ENCODE results near the gene IFNA5. TPM values are rescaled to one million over a fixed set of nuclear protein-coding genes. Genes with fewer than 3 reads are reported as not detected.

The IFNA5 gene
- total and polyA plus RNA-seq, 2 donors = not detected

- Histone ChIP-seq H3K4me1 (ENCODE audit: insufficient read depth) (no peaks in the 10 kb centered on the region), H3K4me3 (ENCODE audit: low read depth, low read length) (no peak overlapping the region), H3K36me3 (ENCODE audit: insufficient read depth) (no peaks in the 10 kb centered on the region), H3K27ac (ENCODE audit: low read depth) (no peak overlapping the region)
- DNase-seq (ENCODE audit: extremely low spot score) = peak; percentile 15
- 22% methylated on average over 7 of the region's 7 CpGs for WGBS
These were observed 13.1 kb upstream of the IFNA5 start for GRCh38 chr9:21317956-21318923.

- Histone ChIP-seq H3K27ac (ENCODE audit: low read depth) (no peak overlapping the region), H3K4me1 (ENCODE audit: insufficient read depth) (no peaks in the 10 kb centered on the region), H3K36me3 (ENCODE audit: insufficient read depth) (no peaks in the 10 kb centered on the region), H3K4me3 (ENCODE audit: low read depth, low read length) (no peak overlapping the region)
- no peak for DNase-seq (ENCODE audit: extremely low spot score)
- WGBS = 20% methylated on average over 3 of the region's 3 CpGs
These were observed 11.7 kb upstream of the IFNA5 start for GRCh38 chr9:21316860-21317259.

- H3K4me3 ChIP-seq (ENCODE audit: low read depth, low read length) = no peak overlapping the region
- H3K4me1 ChIP-seq (ENCODE audit: insufficient read depth) = no peaks in the 10 kb centered on the region
- H3K36me3 ChIP-seq (ENCODE audit: insufficient read depth) = no peaks in the 10 kb centered on the region
- 31% methylated on average over 8 of the region's 8 CpGs for WGBS
- H3K27ac ChIP-seq (ENCODE audit: low read depth) = no peak overlapping the region
- no peak for DNase-seq (ENCODE audit: extremely low spot score)
These were observed 11.1 kb upstream of the IFNA5 start for GRCh38 chr9:21316032-21316842.

- H3K4me3 ChIP-seq (ENCODE audit: low read depth, low read length) = no peak overlapping the region
- no peak for DNase-seq (ENCODE audit: extremely low spot score)
- no peak overlapping the region for H3K27ac ChIP-seq (ENCODE audit: low read depth)
- 88% methylated on average over 2 of the region's 2 CpGs for WGBS
- no peaks in the 10 kb centered on the region for H3K4me1 ChIP-seq (ENCODE audit: insufficient read depth)
- H3K36me3 ChIP-seq (ENCODE audit: insufficient read depth) = no peaks in the 10 kb centered on the region
These were observed 9.0 kb upstream of the IFNA5 start for GRCh38 chr9:21314152-21314551.

GRCh38 chr9:21311889-21312288 is 6.8 kb upstream of the IFNA5 start:
- Histone ChIP-seq H3K4me3 (ENCODE audit: low read depth, low read length) (no peak overlapping the region), H3K4me1 (ENCODE audit: insufficient read depth) (no peaks in the 10 kb centered on the region), H3K36me3 (ENCODE audit: insufficient read depth) (no peaks in the 10 kb centered on the region), H3K27ac (ENCODE audit: low read depth) (no peak overlapping the region)
- 89% methylated on average over 1 of the region's 1 CpG for WGBS
- DNase-seq (ENCODE audit: extremely low spot score) = no peak

GRCh38 chr9:21295992-21296391 is 9.1 kb downstream of the IFNA5 start:
- no peak overlapping the region for H3K27ac ChIP-seq (ENCODE audit: low read depth)
- H3K36me3 ChIP-seq (ENCODE audit: insufficient read depth) = no peaks in the 10 kb centered on the region
- WGBS = 82% methylated on average over 1 of the region's 1 CpG
- no peaks in the 10 kb centered on the region for H3K4me1 ChIP-seq (ENCODE audit: insufficient read depth)
- no peak overlapping the region for H3K4me3 ChIP-seq (ENCODE audit: low read depth, low read length)
- no peak for DNase-seq (ENCODE audit: extremely low spot score)

- Histone ChIP-seq H3K36me3 (ENCODE audit: insufficient read depth) (no peaks in the 10 kb centered on the region), H3K4me3 (ENCODE audit: low read depth, low read length) (no peak overlapping the region), H3K4me1 (ENCODE audit: insufficient read depth) (no peaks in the 10 kb centered on the region), H3K27ac (ENCODE audit: low read depth) (no peak overlapping the region)
- WGBS = 51% methylated on average over 6 of the region's 6 CpGs
- DNase-seq (ENCODE audit: extremely low spot score) = no peak
These were observed 10.1 kb downstream of the IFNA5 start for GRCh38 chr9:21294904-21295538.

GRCh38 chr9:21294364-21294774 is 10.7 kb downstream of the IFNA5 start:
- Histone ChIP-seq H3K4me3 (ENCODE audit: low read depth, low read length) (no peak overlapping the region), H3K27ac (ENCODE audit: low read depth) (no peak overlapping the region), H3K36me3 (ENCODE audit: insufficient read depth) (no peaks in the 10 kb centered on the region), H3K4me1 (ENCODE audit: insufficient read depth) (no peaks in the 10 kb centered on the region)
- WGBS = 60% methylated on average over 1 of the region's 1 CpG
- DNase-seq (ENCODE audit: extremely low spot score) = no peak

- no peaks in the 10 kb centered on the region for H3K36me3 ChIP-seq (ENCODE audit: insufficient read depth)
- 41% methylated on average over 2 of the region's 2 CpGs for WGBS
- no peak overlapping the region for H3K27ac ChIP-seq (ENCODE audit: low read depth)
- no peaks in the 10 kb centered on the region for H3K4me1 ChIP-seq (ENCODE audit: insufficient read depth)
- no peak overlapping the region for H3K4me3 ChIP-seq (ENCODE audit: low read depth, low read length)
- DNase-seq (ENCODE audit: extremely low spot score) = no peak
These were observed 15.3 kb downstream of the IFNA5 start for GRCh38 chr9:21289848-21290247.

- H3K4me1 ChIP-seq (ENCODE audit: insufficient read depth) = no peaks in the 10 kb centered on the region
- no peak overlapping the region for H3K4me3 ChIP-seq (ENCODE audit: low read depth, low read length)
- H3K36me3 ChIP-seq (ENCODE audit: insufficient read depth) = no peaks in the 10 kb centered on the region
- no peak for DNase-seq (ENCODE audit: extremely low spot score)
- H3K27ac ChIP-seq (ENCODE audit: low read depth) = no peak overlapping the region
- 71% methylated on average over 3 of the region's 3 CpGs for WGBS
These were observed 17.8 kb downstream of the IFNA5 start for GRCh38 chr9:21287280-21287679.

GRCh38 chr9:21286659-21287058 is 18.5 kb downstream of the IFNA5 start:
- Histone ChIP-seq H3K36me3 (ENCODE audit: insufficient read depth) (no peaks in the 10 kb centered on the region), H3K4me1 (ENCODE audit: insufficient read depth) (no peaks in the 10 kb centered on the region), H3K4me3 (ENCODE audit: low read depth, low read length) (no peak overlapping the region), H3K27ac (ENCODE audit: low read depth) (no peak overlapping the region)
- DNase-seq (ENCODE audit: extremely low spot score) = no peak
- 83% methylated on average over 5 of the region's 5 CpGs for WGBS

GRCh38 chr9:21286099-21286498 is 19.0 kb downstream of the IFNA5 start:
- 92% methylated on average over 5 of the region's 5 CpGs for WGBS
- no peaks in the 10 kb centered on the region for H3K4me1 ChIP-seq (ENCODE audit: insufficient read depth)
- no peak for DNase-seq (ENCODE audit: extremely low spot score)
- no peak overlapping the region for H3K27ac ChIP-seq (ENCODE audit: low read depth)
- no peak overlapping the region for H3K4me3 ChIP-seq (ENCODE audit: low read depth, low read length)
- H3K36me3 ChIP-seq (ENCODE audit: insufficient read depth) = no peaks in the 10 kb centered on the region

- WGBS = 49% methylated on average over 2 of the region's 2 CpGs
- Histone ChIP-seq H3K36me3 (ENCODE audit: insufficient read depth) (no peaks in the 10 kb centered on the region), H3K4me3 (ENCODE audit: low read depth, low read length) (no peak overlapping the region), H3K27ac (ENCODE audit: low read depth) (no peak overlapping the region), H3K4me1 (ENCODE audit: insufficient read depth) (no peaks in the 10 kb centered on the region)
- no peak for DNase-seq (ENCODE audit: extremely low spot score)
These were observed 23.8 kb downstream of the IFNA5 start for GRCh38 chr9:21281275-21281674.

Measured in urinary bladder (tissue), 4 donors.